ENCODE measurements around the gene HEATR1.

GRCh38 chr1:236560213-236560771, 44.0 kb downstream of the HEATR1 start:
- TF ChIP-seq POLR2AphosphoS5 (IDR thresholded peaks at IDR 0.05): no peak
- no peak for TF ChIP-seq CTCF (IDR thresholded peaks at IDR 0.05)

Data from transverse colon (tissue), 4 donors.